Nephron progenitor cell (in vitro differentiated cells): ENCODE results near the gene RNFT2.
A peak's percentile ranks its signal among the peaks of the same experiment; 100 is the strongest.

Experiments
- DNase-seq: peaks from one replicate; pipeline ENCODE4 v3.0.0; 2021
- H3K27ac Mint-ChIP-seq: 2 replicates; pipeline ENCODE4 v1.8.0; 2021; ENCODE audit warnings: mild to moderate bottlenecking, moderate library complexity, mixed read lengths
- H3K27me3 Mint-ChIP-seq: 2 replicates; pipeline ENCODE4 v1.8.0; 2021; ENCODE audit warnings: mild to moderate bottlenecking, low read depth, mixed read lengths; ENCODE audit not compliant: poor library complexity
- H3K36me3 Mint-ChIP-seq: 2 replicates; pipeline ENCODE4 v1.8.0; 2021; ENCODE audit warnings: low read depth, mixed read lengths
- H3K4me1 Mint-ChIP-seq: 2 replicates; pipeline ENCODE4 v1.8.0; 2021; ENCODE audit warnings: mixed read lengths
- H3K4me3 Mint-ChIP-seq: 2 replicates; pipeline ENCODE4 v1.8.0; 2021; ENCODE audit warnings: mild to moderate bottlenecking, moderate library complexity, mixed read lengths
- H3K9me3 Mint-ChIP-seq: 2 replicates; pipeline ENCODE4 v1.8.0; 2021; ENCODE audit warnings: mild to moderate bottlenecking, moderate library complexity, mixed read lengths
- TF ChIP-seq, protein P1 (sequence below): fragments of 200-600 bp; sonication (generic); IDR thresholded peaks from 2 replicates; pipeline ENCODE4 v1.5.0; 2021; ENCODE audit warnings: antibody characterized with exemption

The RNFT2 gene

DNA sequence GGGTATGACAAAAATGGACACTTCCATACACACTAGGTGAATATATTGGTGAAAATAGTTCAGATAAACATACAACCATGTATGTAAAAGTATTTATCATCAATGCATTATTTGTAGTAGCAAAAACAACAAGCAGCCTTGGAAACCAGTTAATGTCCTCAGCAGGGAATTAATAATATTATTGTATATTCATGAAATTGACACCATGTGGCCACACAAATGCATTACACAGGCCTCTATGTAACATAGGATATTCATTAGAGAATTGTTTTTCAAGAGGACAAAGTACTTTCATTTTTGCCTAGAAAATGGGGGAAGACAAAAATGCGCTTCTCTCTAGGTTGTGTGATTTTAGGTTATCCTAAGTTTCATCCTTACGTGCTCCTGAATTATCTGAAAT is 24.6 kb upstream of the RNFT2 start:
- Mint-ChIP-seq H3K4me3 (no peak overlapping the region), H3K27me3 (peaks cover 7% of the 10 kb centered on the region), H3K27ac (no peak overlapping the region), H3K36me3 (peaks cover 22% of the 10 kb centered on the region), H3K4me1 (peaks cover 93% of the 10 kb centered on the region), H3K9me3 (no peaks in the 10 kb centered on the region)
- DNase-seq = no peak
- TF ChIP-seq, protein P1, sequence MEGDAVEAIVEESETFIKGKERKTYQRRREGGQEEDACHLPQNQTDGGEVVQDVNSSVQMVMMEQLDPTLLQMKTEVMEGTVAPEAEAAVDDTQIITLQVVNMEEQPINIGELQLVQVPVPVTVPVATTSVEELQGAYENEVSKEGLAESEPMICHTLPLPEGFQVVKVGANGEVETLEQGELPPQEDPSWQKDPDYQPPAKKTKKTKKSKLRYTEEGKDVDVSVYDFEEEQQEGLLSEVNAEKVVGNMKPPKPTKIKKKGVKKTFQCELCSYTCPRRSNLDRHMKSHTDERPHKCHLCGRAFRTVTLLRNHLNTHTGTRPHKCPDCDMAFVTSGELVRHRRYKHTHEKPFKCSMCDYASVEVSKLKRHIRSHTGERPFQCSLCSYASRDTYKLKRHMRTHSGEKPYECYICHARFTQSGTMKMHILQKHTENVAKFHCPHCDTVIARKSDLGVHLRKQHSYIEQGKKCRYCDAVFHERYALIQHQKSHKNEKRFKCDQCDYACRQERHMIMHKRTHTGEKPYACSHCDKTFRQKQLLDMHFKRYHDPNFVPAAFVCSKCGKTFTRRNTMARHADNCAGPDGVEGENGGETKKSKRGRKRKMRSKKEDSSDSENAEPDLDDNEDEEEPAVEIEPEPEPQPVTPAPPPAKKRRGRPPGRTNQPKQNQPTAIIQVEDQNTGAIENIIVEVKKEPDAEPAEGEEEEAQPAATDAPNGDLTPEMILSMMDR = no peak

DNA sequence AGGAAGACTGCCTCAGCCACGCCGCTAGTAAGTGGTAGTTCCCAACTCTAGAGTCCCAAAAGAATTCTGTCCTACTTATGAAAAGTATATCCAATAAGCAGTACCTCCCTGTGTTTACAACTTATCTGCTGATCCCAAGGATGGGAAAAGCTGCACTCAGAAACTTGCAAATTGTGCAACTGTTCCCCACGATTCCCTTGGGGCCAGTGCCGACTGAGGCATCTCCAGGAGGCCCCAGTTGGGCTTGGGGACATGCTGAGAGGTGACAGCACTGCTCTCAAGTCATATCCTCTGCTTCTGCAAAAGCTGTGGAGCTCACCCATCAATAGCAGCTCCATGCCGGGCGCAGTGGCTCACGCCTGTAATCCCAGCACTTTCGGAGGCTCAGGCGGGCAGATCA is 23.9 kb upstream of the RNFT2 start:
- Mint-ChIP-seq H3K4me3 (no peak overlapping the region), H3K36me3 (peaks cover 22% of the 10 kb centered on the region), H3K27ac (no peak overlapping the region), H3K27me3 (peaks cover 7% of the 10 kb centered on the region), H3K9me3 (no peaks in the 10 kb centered on the region), H3K4me1 (peaks cover 93% of the 10 kb centered on the region)
- DNase-seq = no peak
- TF ChIP-seq, protein P1 = no peak

DNA sequence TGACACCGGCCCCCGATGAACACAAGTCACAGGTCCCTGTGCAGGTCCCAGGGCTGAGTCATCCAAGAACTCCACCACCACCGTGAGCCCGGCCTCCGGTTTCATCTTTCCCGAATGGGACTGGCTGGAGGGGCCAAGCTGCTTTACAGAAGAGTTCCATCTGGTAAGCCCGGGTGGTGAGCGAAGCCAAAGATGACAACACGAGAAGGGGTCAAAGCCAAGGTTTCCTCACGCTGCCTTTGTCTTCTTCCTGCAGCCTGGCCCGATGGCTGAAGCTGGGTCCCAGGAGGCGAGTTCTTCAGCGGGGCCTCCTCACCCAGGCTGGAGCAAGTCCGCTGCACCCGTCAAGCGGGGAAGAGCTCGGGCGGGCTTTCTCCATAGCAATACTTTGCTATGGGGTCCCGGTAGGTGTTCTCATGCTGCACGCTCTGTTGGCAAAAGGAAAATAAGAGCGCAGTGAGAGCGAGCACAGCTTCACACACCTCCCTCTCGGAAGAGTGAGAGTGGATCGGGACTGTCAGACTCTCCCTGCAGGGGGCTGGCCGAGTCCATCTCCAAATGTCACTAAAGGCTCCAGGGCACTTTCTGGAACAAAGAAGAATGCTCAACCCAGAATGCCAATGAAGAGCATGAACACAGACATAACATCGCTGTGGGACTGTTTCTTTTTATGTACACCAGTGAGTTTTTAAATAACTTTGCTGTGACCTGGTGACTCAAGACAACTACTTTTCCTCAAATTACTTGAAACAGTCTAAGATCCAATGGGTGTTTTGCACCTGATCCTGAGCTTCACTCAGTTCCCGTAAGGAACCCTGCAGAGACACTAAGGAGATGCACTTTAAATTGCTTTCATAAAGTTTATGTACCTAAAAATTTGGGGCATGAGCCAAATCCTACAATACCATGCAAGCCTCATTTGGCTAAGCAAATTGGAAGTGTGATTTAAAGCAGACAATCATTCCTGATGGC is 20.4 kb upstream of the RNFT2 start:
- peaks cover 30% of the 10 kb centered on the region for H3K36me3 Mint-ChIP-seq
- peak overlapping the region; percentile 54 for H3K4me3 Mint-ChIP-seq
- no peaks in the 10 kb centered on the region for H3K9me3 Mint-ChIP-seq
- DNase-seq = peak; percentile 26
- TF ChIP-seq, protein P1 = no peak
- no peaks in the 10 kb centered on the region for H3K27me3 Mint-ChIP-seq
- H3K4me1 Mint-ChIP-seq = peaks cover 93% of the 10 kb centered on the region
- H3K27ac Mint-ChIP-seq = peak overlapping the region; percentile 50

DNA sequence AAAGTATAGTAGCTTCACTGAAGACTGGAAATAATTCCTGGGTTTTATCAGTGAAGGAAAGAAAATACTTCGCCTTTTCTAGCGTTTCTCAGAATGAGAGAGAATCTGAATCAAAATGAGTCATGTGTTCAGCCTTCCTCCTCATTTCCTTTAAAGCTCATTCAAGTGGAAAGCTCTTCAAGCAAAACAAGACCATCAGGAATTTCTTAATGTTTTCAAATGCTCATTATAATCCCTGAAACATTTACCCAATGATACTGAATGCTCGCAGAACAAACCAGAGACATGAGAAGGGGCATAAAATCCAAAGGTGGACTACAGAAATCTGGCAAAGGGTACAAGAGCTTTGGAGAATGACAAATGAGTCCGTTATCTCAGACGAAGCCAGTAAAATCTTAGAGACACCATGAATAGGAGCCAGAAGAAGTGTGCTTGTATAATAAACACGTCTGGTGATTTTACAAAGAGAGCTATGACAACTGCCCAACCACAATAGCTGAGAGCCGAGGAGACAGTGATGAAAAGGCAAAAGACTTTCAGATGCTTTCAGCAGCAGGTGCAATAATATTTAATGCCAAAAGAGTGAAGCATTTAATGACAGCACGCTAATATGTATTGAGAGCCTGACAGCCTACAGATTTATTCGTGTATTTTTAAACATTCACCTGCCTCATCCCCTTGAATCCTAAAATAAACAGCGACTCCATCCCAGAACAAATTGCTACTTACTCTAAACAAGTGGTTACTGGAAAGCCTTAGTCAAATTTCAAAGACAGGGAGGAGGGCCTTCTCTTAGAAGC is 19.3 kb upstream of the RNFT2 start:
- no peaks in the 10 kb centered on the region for H3K9me3 Mint-ChIP-seq
- peak overlapping the region; percentile 6 for H3K27ac Mint-ChIP-seq
- peaks cover 30% of the 10 kb centered on the region for H3K36me3 Mint-ChIP-seq
- no peak for DNase-seq
- TF ChIP-seq, protein P1 = no peak
- H3K27me3 Mint-ChIP-seq = no peaks in the 10 kb centered on the region
- H3K4me3 Mint-ChIP-seq = no peak overlapping the region
- peaks cover 93% of the 10 kb centered on the region for H3K4me1 Mint-ChIP-seq

DNA sequence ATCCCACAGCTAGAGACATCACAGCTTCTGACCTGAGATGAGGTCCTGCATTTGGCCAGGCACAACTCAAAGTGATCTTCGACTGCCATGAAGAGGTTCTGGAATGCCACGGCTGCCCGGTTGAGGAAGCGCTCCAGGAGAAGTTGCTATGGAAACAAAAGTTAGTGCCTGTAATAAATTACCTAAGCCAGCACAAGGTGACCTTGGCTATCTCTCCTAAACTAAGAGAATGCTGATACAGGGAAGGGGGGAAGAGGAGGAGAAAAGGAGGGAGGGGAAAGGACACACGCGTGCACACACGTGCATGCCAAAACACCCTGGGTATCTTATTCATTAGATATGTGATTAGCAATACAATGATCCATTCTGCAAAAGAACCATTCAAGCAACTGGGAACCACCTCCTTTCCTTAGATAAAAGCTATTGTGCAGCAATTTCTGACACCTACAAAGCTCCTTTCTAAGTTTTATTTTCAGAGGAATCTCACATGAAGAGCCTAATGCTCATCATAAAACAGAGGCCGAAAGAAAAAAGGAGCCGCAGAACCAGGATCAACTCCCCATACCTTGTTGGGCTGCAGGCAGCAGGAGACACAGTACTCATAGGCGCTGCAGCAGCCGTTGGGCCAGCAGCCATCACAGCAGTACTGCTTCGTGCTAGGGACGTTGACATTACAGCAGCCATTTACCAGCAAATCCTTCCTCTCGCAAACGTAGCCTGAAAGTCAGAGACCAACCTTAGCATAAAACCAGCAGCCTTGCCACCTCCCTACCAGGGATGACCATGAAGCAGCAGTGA is 18.2 kb upstream of the RNFT2 start:
- peaks cover 93% of the 10 kb centered on the region for H3K4me1 Mint-ChIP-seq
- H3K4me3 Mint-ChIP-seq = peak overlapping the region; percentile 64
- peak overlapping the region; percentile 94 for H3K27ac Mint-ChIP-seq
- TF ChIP-seq, protein P1 = no peak
- H3K9me3 Mint-ChIP-seq = no peaks in the 10 kb centered on the region
- no peaks in the 10 kb centered on the region for H3K27me3 Mint-ChIP-seq
- peaks cover 26% of the 10 kb centered on the region for H3K36me3 Mint-ChIP-seq
- peak; percentile 59 for DNase-seq
